HepG2 (cell line): Measurements from ENCODE around the gene GRIN2D. TPM values are rescaled to one million over a fixed set of nuclear protein-coding genes. Genes with fewer than 3 reads are reported as not detected.

Experiments
- ARNTL ChIP-seq: sonication (generic); formaldehyde crosslinking; IDR thresholded peaks from 2 replicates; pipeline ENCODE4 v1.4.0; 2020; ENCODE audit warnings: mild to moderate bottlenecking, missing genetic modification reagents
- CC2D1A ChIP-seq: sonication (generic); formaldehyde crosslinking; IDR thresholded peaks from 2 replicates; pipeline ENCODE4 v1.8.1; 2023; ENCODE audit warnings: mild to moderate bottlenecking, missing genetic modification reagents
- CCDC6 ChIP-seq: sonication (generic); formaldehyde crosslinking; IDR thresholded peaks from 2 replicates; pipeline ENCODE4 v1.8.1; 2022; ENCODE audit warnings: mild to moderate bottlenecking, missing genetic modification reagents, moderate library complexity
- E2F2 ChIP-seq: sonication (generic); formaldehyde crosslinking; IDR thresholded peaks from 2 replicates; pipeline ENCODE4 v1.4.0; 2020; ENCODE audit warnings: missing genetic modification reagents, borderline replicate concordance
- GLMP ChIP-seq: sonication (generic); formaldehyde crosslinking; IDR thresholded peaks from 2 replicates; pipeline ENCODE4 v1.9.0; 2021; ENCODE audit warnings: missing genetic modification reagents, mild to moderate bottlenecking, borderline replicate concordance
- HOXA5 ChIP-seq: sonication (generic); formaldehyde crosslinking; IDR thresholded peaks from 2 replicates; pipeline ENCODE4 v1.4.0; 2020; ENCODE audit warnings: missing genetic modification reagents
- KDM4B ChIP-seq: sonication (generic); formaldehyde crosslinking; IDR thresholded peaks from 2 replicates; pipeline ENCODE4 v1.4.0; 2020; ENCODE audit warnings: missing genetic modification reagents
- KDM6A ChIP-seq: IDR thresholded peaks from 2 replicates; pipeline ENCODE4 v1.6.1; 2016; ENCODE audit warnings: low read depth
- SRSF1 ChIP-seq: fragments of 200-400 bp; formaldehyde crosslinking; optimal IDR thresholded peaks from 2 replicates; pipeline ENCODE3; 2017; ENCODE audit warnings: mild to moderate bottlenecking, low read depth, low read length, moderate library complexity
- ZNF143 ChIP-seq: sonication (generic); formaldehyde crosslinking; IDR thresholded peaks from 2 replicates; pipeline ENCODE4 v1.4.0; 2020; ENCODE audit warnings: missing genetic modification reagents
- ZNF292 ChIP-seq: sonication (generic); formaldehyde crosslinking; IDR thresholded peaks from 2 replicates; pipeline ENCODE4 v1.8.1; 2022; ENCODE audit warnings: mild to moderate bottlenecking, low read depth, missing genetic modification reagents, borderline replicate concordance
- ZNF331 ChIP-seq: sonication (generic); formaldehyde crosslinking; IDR thresholded peaks from 2 replicates; pipeline ENCODE4 v1.4.0; 2020; ENCODE audit warnings: missing genetic modification reagents
- ZNF350 ChIP-seq: sonication (generic); formaldehyde crosslinking; IDR thresholded peaks from 2 replicates; pipeline ENCODE4 v1.4.0; 2020; ENCODE audit warnings: mild to moderate bottlenecking, low read depth, missing genetic modification reagents, borderline replicate concordance
- polyA plus RNA-seq, 8 experiments: library from polyadenylated mRNA; depleted of rRNA in 3 of 8; stranded (reverse) in 7 of 8; unstranded in 1 of 8; fragments of >200 nt; fragmentation: Illumina TruSeq in 4 of 8; extraction: Trizol in 4 of 8; gene quantifications; 2 replicates each; pipeline versions ENCODE4 v1.2.1 to v1.2.3, GENCODE V29; 2011 to 2016; ENCODE audit warnings: low read depth in 4 of 8, missing spikeins in 1 of 8, mixed read lengths in 1 of 8; ENCODE audit not compliant: insufficient read depth in 1 of 8
- total RNA-seq, 5 experiments: library from RNA; depleted of rRNA; stranded (reverse); fragments of >200 nt; fragmentation: Illumina TruSeq; extraction: Trizol; gene quantifications; 2 replicates each; pipeline ENCODE4 v1.2.3, GENCODE V29; 2016; ENCODE audit warnings: low read depth in 1 of 5
- TF ChIP-seq, protein P1 (sequence below): sonication (generic); formaldehyde crosslinking; IDR thresholded peaks from 2 replicates; pipeline ENCODE4 v1.5.1; 2020; ENCODE audit warnings: missing genetic modification reagents, mild to moderate bottlenecking, borderline replicate concordance
- TF ChIP-seq, protein P2 (sequence below): sonication (generic); formaldehyde crosslinking; IDR thresholded peaks from 2 replicates; pipeline ENCODE4 v1.4.0; 2020; ENCODE audit warnings: mild to moderate bottlenecking, missing genetic modification reagents, borderline replicate concordance
- TF ChIP-seq, protein P3 (sequence below): sonication (generic); formaldehyde crosslinking; IDR thresholded peaks from 2 replicates; pipeline ENCODE4 v1.4.0; 2020; ENCODE audit warnings: mild to moderate bottlenecking, missing genetic modification reagents
- TF ChIP-seq, protein P4 (sequence below): sonication (generic); formaldehyde crosslinking; IDR thresholded peaks from 2 replicates; pipeline ENCODE4 v1.8.0; 2022; ENCODE audit warnings: missing genetic modification reagents, mild to moderate bottlenecking, moderate library complexity, borderline replicate concordance
- TF ChIP-seq, protein P5 (sequence below): sonication (generic); formaldehyde crosslinking; IDR thresholded peaks from 2 replicates; pipeline ENCODE4 v1.4.0; 2020; ENCODE audit warnings: missing genetic modification reagents

The GRIN2D gene
- total and polyA plus RNA-seq, 2 of the 13 experiments (the other 11 are each of a cell fraction or from before 2014, with no cell fraction given): 0.02 to 0.13 TPM

GRCh38 chr19:48419158-48419920, 25.9 kb downstream of the GRIN2D start (continued):
- TF ChIP-seq, protein P1, sequence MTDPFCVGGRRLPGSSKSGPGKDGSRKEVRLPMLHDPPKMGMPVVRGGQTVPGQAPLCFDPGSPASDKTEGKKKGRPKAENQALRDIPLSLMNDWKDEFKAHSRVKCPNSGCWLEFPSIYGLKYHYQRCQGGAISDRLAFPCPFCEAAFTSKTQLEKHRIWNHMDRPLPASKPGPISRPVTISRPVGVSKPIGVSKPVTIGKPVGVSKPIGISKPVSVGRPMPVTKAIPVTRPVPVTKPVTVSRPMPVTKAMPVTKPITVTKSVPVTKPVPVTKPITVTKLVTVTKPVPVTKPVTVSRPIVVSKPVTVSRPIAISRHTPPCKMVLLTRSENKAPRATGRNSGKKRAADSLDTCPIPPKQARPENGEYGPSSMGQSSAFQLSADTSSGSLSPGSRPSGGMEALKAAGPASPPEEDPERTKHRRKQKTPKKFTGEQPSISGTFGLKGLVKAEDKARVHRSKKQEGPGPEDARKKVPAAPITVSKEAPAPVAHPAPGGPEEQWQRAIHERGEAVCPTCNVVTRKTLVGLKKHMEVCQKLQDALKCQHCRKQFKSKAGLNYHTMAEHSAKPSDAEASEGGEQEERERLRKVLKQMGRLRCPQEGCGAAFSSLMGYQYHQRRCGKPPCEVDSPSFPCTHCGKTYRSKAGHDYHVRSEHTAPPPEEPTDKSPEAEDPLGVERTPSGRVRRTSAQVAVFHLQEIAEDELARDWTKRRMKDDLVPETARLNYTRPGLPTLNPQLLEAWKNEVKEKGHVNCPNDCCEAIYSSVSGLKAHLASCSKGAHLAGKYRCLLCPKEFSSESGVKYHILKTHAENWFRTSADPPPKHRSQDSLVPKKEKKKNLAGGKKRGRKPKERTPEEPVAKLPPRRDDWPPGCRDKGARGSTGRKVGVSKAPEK: no peak
- TF ChIP-seq CC2D1A (CRISPR knock-in tag) (no peak), CCDC6 (CRISPR knock-in tag) (no peak), ZNF292 (no peak), SRSF1 (no peak), E2F2 (no peak), GLMP (CRISPR knock-in tag) (no peak), ZNF143 (CRISPR knock-in tag) (peak; percentile 96), ZNF350 (CRISPR knock-in tag) (no peak), KDM6A (CRISPR knock-in tag) (no peak), HOXA5 (no peak), ARNTL (no peak), ZNF331 (CRISPR knock-in tag) (no peak), KDM4B (no peak)
- TF ChIP-seq, protein P2, sequence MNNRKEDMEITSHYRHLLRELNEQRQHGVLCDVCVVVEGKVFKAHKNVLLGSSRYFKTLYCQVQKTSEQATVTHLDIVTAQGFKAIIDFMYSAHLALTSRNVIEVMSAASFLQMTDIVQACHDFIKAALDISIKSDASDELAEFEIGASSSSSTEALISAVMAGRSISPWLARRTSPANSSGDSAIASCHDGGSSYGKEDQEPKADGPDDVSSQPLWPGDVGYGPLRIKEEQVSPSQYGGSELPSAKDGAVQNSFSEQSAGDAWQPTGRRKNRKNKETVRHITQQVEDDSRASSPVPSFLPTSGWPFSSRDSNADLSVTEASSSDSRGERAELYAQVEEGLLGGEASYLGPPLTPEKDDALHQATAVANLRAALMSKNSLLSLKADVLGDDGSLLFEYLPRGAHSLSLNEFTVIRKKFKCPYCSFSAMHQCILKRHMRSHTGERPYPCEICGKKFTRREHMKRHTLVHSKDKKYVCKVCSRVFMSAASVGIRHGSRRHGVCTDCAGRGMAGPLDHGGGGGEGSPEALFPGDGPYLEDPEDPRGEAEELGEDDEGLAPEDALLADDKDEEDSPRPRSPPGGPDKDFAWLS (CRISPR knock-in tag): no peak
- TF ChIP-seq, protein P3, sequence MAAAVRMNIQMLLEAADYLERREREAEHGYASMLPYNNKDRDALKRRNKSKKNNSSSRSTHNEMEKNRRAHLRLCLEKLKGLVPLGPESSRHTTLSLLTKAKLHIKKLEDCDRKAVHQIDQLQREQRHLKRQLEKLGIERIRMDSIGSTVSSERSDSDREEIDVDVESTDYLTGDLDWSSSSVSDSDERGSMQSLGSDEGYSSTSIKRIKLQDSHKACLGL (CRISPR knock-in tag): no peak
- TF ChIP-seq, protein P4, sequence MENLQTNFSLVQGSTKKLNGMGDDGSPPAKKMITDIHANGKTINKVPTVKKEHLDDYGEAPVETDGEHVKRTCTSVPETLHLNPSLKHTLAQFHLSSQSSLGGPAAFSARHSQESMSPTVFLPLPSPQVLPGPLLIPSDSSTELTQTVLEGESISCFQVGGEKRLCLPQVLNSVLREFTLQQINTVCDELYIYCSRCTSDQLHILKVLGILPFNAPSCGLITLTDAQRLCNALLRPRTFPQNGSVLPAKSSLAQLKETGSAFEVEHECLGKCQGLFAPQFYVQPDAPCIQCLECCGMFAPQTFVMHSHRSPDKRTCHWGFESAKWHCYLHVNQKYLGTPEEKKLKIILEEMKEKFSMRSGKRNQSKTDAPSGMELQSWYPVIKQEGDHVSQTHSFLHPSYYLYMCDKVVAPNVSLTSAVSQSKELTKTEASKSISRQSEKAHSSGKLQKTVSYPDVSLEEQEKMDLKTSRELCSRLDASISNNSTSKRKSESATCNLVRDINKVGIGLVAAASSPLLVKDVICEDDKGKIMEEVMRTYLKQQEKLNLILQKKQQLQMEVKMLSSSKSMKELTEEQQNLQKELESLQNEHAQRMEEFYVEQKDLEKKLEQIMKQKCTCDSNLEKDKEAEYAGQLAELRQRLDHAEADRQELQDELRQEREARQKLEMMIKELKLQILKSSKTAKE: no peak
- TF ChIP-seq, protein P5, sequence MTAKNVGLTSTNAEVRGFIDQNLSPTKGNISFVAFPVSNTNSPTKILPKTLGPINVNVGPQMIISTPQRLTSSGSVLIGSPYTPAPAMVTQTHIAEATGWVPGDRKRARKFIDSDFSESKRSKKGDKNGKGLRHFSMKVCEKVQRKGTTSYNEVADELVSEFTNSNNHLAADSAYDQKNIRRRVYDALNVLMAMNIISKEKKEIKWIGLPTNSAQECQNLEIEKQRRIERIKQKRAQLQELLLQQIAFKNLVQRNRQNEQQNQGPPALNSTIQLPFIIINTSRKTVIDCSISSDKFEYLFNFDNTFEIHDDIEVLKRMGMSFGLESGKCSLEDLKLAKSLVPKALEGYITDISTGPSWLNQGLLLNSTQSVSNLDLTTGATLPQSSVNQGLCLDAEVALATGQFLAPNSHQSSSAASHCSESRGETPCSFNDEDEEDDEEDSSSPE (CRISPR knock-in tag): no peak
